Activated T-helper 17 cell treated with anti-CD3 and anti-CD28 coated beads, Interleukin-2, amount 50 U/mL, for 72 hours (primary cell): ENCODE results near the gene VPS8. TPM values are rescaled to one million over a fixed set of nuclear protein-coding genes. Genes with fewer than 3 reads are reported as not detected.

Source experiments
- ATAC-seq: fragments of 150-1000 bp; cut with Tn5 transposase; replicated peaks from 2 replicates; pipeline ENCODE4 v1.10.0; 2021; ENCODE audit warnings: mild to moderate bottlenecking, moderate library complexity
- H3K27ac Mint-ChIP-seq: one replicate; pipeline ENCODE4 v1.8.0; 2022; ENCODE audit warnings: mixed read lengths
- H3K27me3 Mint-ChIP-seq: one replicate; pipeline ENCODE4 v1.8.0; 2022; ENCODE audit warnings: mixed read lengths
- H3K36me3 Mint-ChIP-seq: one replicate; pipeline ENCODE4 v1.8.0; 2022; ENCODE audit warnings: low read depth, mild to moderate bottlenecking, mixed read lengths
- H3K4me1 Mint-ChIP-seq: one replicate; pipeline ENCODE4 v1.8.0; 2022; ENCODE audit warnings: mixed read lengths
- H3K4me3 Mint-ChIP-seq: one replicate; pipeline ENCODE4 v1.8.0; 2022; ENCODE audit warnings: mild to moderate bottlenecking, mixed read lengths
- H3K9me3 Mint-ChIP-seq: one replicate; pipeline ENCODE4 v1.8.0; 2022; ENCODE audit warnings: mixed read lengths
- total RNA-seq, 2 donors: library from RNA; stranded (reverse); gene quantifications; one replicate each; pipeline ENCODE4 v1.2.3, GENCODE V29; 2022

The VPS8 gene
- total RNA-seq, 2 donors from 2014 or later, result 43.7 to 73.6 TPM

DNA sequence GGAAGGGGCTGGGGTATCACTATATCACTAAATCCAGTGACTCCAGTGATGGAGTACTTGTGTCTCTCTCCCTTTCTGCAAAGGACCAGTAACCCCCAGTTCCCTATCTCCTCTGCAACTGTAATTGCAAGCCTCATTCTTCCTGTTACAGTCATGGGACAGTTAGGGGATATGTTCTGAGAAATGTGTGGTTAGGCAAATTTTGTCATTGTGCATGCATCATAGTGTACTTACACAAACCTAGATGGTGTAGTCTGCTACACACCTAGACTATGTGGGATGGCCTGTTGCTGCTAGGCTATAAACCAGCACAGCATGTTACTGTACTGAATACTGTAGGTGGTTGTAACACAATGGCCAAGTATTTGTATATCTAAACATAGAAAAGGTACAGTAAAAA lies 2.2 kb downstream of the VPS8 start:
- H3K9me3 Mint-ChIP-seq, result no peaks in the 10 kb centered on the region
- H3K27me3 Mint-ChIP-seq, result no peaks in the 10 kb centered on the region
- peak; percentile 55 for ATAC-seq
- H3K4me1 Mint-ChIP-seq, result peaks cover 31% of the 10 kb centered on the region
- no peak overlapping the region for H3K27ac Mint-ChIP-seq
- H3K36me3 Mint-ChIP-seq, result peaks cover 23% of the 10 kb centered on the region
- H3K4me3 Mint-ChIP-seq, result peak overlapping the region; percentile 88

DNA sequence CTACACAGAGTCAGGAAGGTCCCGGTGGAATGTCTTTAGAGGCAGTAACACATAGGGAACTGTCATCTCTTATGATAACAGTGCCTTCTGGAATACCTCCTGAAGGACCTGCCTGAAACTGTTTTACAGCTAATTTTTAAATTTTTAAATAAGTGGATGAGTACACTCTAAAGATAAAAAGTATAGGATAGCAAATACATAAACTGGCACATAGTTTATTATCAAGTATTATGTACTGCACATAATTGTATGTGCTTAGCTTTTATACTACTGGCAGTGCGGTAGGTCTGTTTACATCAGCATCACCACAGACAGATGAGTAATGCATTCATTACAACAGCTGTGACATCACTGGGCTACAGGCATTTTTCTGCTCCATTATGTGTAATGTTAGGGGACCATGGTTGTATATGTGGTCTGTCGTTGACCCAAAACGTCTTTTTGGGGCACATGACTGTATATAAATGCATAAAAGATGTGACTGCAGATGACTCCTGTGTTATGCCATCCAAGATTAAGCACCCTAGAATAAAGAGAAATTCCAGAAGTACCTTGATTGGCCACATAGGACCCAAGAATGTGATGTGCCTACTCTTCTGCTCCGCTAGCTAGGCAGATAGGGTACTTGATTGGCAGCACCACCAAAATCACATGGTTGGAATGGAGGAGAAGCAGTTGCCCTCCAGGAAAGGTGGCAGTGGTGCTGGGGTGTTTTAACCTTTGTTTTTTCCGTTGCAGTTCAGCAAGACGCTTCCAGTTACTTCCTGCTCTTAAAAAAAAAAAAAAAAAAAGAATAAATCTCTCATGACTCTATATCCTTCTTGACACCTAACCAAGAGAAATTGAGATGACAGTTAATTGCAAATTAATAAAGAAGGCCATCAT lies 3.3 kb downstream of the VPS8 start:
- ATAC-seq, result no peak
- Mint-ChIP-seq H3K4me3 (no peak overlapping the region), H3K27me3 (no peaks in the 10 kb centered on the region), H3K36me3 (peaks cover 29% of the 10 kb centered on the region), H3K4me1 (peaks cover 31% of the 10 kb centered on the region), H3K9me3 (no peaks in the 10 kb centered on the region), H3K27ac (no peak overlapping the region)

DNA sequence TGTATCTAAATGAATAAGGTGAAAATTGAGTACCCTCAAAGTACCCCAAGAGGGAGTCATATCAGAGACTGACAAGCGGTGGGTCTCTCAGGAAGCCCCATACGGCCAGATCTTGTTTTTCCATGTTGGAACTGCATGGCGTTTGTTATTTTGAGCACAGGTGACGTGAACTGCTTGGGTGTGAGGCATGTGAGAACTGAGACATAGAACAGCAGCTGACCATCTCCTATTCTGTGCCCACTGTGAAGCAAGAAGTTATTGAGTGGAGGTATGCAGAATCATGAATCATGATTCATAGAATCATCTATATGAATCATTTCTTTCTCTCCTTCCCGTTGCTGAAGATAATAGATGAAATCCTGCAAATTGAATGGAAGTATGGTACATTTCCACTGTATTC lies 4.6 kb downstream of the VPS8 start:
- no peak overlapping the region for H3K27ac Mint-ChIP-seq
- no peaks in the 10 kb centered on the region for H3K9me3 Mint-ChIP-seq
- H3K27me3 Mint-ChIP-seq, result no peaks in the 10 kb centered on the region
- H3K4me3 Mint-ChIP-seq, result no peak overlapping the region
- H3K4me1 Mint-ChIP-seq, result peaks cover 25% of the 10 kb centered on the region
- peaks cover 31% of the 10 kb centered on the region for H3K36me3 Mint-ChIP-seq
- ATAC-seq, result no peak

DNA sequence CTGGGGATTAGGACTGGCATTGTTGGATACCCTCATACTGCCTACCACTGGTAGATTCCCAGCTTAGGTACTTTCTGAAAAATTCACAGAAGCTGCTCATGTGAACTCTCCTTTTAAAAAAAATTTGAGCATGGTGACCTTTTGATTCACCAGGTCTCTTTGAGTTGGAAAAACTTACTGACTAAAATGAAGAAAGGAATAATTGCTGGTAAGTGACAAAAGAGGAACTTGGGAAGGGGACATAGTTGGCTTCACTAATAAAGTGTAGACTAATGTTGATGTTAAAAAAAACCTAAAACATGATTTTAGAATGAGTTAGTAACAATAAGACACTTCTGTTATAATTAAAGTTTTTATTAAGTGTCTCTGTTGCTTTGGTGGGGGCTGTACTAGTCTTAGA lies 8.6 kb downstream of the VPS8 start:
- Mint-ChIP-seq H3K4me3 (no peak overlapping the region), H3K36me3 (peaks cover 38% of the 10 kb centered on the region), H3K4me1 (peaks cover 7% of the 10 kb centered on the region), H3K9me3 (no peaks in the 10 kb centered on the region), H3K27ac (peak overlapping the region; percentile 26), H3K27me3 (no peaks in the 10 kb centered on the region)
- no peak for ATAC-seq

DNA sequence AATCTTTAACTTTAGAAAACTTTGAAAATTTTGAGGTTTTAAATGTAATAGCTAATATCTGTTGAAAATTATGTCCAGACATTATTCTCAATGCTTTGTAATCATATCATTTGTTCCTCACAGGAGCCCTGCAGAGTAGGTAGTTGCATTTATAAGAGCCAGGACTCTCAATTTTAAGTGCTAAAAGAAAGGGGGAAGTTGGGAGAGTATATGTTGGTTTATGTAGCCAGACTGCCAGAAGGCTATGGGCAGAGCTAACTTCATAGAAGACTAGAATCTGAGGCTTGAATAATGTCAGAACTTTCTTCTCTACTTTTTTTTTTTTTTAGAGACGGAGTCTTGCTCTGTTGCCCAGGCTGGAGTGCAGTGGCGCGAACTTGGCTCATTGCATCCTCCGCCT lies 9.1 kb downstream of the VPS8 start:
- H3K9me3 Mint-ChIP-seq, result no peaks in the 10 kb centered on the region
- H3K36me3 Mint-ChIP-seq, result peaks cover 39% of the 10 kb centered on the region
- ATAC-seq, result no peak
- H3K4me1 Mint-ChIP-seq, result peaks cover 7% of the 10 kb centered on the region
- H3K4me3 Mint-ChIP-seq, result no peak overlapping the region
- no peaks in the 10 kb centered on the region for H3K27me3 Mint-ChIP-seq
- H3K27ac Mint-ChIP-seq, result no peak overlapping the region

DNA sequence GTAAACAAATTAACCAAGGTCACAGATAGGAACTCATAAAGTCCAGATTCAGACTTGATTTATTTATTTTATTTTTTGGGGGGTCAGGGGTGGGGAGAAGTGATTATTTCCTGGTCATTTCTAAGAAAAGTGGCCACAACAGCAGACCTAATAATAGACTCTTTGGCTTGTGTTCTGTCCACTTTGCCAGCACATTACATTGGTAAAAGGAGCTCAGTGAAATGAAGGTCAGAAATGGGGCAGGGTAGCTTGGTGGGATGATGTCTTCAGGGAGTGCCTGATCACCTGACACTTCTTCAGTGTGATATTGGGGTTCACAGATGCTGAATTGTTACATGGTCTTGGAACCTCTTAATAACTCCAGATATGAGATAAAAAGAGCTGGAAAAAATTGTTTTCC lies 10.1 kb downstream of the VPS8 start:
- no peaks in the 10 kb centered on the region for H3K27me3 Mint-ChIP-seq
- H3K36me3 Mint-ChIP-seq, result peaks cover 33% of the 10 kb centered on the region
- no peaks in the 10 kb centered on the region for H3K4me1 Mint-ChIP-seq
- no peak overlapping the region for H3K4me3 Mint-ChIP-seq
- H3K27ac Mint-ChIP-seq, result no peak overlapping the region
- ATAC-seq, result no peak
- H3K9me3 Mint-ChIP-seq, result no peaks in the 10 kb centered on the region

DNA sequence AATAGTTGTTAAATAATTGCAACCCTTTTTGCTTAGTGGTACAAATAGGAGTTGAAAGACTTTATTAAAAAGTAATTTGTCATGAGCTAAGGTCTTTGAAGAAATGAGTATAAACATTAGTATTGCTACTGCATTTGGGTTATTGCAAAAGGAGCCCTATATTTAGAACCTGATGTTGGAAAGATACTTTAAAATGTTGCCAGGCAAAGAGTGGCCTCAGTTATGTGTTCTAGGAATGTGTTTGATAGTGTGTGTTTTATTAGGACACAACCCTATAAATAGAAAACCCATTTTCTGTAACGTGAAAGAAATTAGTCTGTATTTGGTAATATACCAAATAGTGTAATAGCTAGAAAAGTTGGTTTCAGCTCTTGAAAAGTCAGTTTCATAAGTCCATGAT lies 10.7 kb downstream of the VPS8 start:
- H3K9me3 Mint-ChIP-seq, result no peaks in the 10 kb centered on the region

DNA sequence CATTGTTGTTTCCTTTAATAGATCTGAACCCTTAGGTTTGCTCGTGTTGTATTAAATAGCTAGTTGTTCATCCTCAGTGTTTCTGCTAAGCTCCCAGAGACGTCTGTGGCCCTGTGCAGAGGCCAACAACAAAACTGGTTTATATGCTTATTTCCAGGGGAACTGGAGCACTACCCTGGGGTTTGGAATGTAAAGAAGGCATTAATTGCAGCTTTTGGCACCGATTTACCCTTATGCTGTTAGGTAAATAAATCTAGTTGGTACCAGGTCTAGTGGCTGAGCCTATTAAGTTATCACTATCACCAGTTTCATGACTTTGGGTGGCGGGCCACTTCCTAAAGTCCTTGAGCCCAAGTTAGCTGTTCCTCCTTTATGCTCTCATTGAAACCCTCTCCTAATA lies 12.0 kb downstream of the VPS8 start:
- Mint-ChIP-seq H3K9me3 (no peaks in the 10 kb centered on the region), H3K27ac (no peak overlapping the region), H3K4me1 (no peaks in the 10 kb centered on the region), H3K36me3 (peaks cover 41% of the 10 kb centered on the region), H3K27me3 (no peaks in the 10 kb centered on the region), H3K4me3 (no peak overlapping the region)
- ATAC-seq, result no peak

More for the DNA sequence above, 10.7 kb downstream of the VPS8 start:
- no peaks in the 10 kb centered on the region for H3K4me1 Mint-ChIP-seq
- no peaks in the 10 kb centered on the region for H3K27me3 Mint-ChIP-seq
- H3K36me3 Mint-ChIP-seq, result peaks cover 38% of the 10 kb centered on the region
- ATAC-seq, result no peak
- H3K4me3 Mint-ChIP-seq, result no peak overlapping the region
- no peak overlapping the region for H3K27ac Mint-ChIP-seq

DNA sequence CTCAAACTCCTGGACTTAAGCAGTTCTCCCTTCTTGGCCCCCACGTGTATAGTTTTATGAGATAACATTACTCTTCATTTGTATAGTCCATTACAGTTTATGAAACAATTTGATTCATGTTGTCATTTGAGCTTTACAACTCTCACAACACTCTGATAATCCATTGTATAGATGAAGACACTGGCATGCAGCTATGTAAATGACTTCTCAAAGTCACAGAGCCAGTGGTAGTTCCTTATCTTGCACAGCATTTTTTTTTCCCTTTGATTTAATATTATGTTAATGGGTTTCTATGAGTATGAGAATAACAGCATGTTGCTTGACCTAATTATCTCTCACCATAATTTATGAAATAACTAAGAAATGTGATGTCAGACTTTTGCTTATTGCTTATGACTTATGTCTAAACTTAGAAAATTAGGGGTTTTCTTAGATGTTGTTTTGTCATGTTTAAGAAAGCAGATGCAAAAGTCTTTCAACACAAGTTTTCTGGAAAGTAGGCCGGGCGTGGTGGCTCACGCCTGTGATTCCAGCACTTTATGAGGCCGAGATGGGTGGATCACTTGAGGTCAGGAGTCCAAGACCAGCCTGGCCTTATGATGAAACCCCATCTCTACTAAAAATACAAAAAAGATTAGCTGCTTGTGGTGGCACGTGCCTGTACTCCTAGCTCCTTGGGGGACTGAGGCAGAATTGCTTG lies 13.3 kb downstream of the VPS8 start:
- no peak overlapping the region for H3K27ac Mint-ChIP-seq
- peaks cover 43% of the 10 kb centered on the region for H3K36me3 Mint-ChIP-seq
- H3K4me1 Mint-ChIP-seq, result no peaks in the 10 kb centered on the region
- ATAC-seq, result no peak
- no peak overlapping the region for H3K4me3 Mint-ChIP-seq
- no peaks in the 10 kb centered on the region for H3K27me3 Mint-ChIP-seq
- no peaks in the 10 kb centered on the region for H3K9me3 Mint-ChIP-seq

DNA sequence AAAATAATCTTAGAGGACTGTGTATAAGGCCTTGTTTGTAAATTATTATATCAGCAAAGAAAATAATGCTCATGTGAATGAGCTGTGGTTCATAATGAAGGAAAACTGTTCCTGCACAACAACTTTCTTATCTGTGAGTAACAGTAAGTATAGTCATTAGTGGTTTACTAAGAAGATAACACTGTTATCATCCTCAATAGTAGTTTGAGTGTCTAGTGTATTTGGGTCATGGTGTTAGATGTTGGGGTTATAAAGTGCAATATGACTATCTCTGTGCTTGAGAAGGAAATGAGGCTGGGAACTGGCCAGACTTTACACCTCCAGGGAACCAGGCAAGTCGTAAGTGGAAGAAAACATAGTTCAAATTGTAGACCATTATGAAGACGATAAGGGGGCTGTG lies 15.6 kb downstream of the VPS8 start:
- Mint-ChIP-seq H3K36me3 (peaks cover 64% of the 10 kb centered on the region), H3K4me3 (no peak overlapping the region), H3K4me1 (peaks cover 10% of the 10 kb centered on the region), H3K27me3 (no peaks in the 10 kb centered on the region), H3K27ac (no peak overlapping the region), H3K9me3 (no peaks in the 10 kb centered on the region)
- no peak for ATAC-seq

DNA sequence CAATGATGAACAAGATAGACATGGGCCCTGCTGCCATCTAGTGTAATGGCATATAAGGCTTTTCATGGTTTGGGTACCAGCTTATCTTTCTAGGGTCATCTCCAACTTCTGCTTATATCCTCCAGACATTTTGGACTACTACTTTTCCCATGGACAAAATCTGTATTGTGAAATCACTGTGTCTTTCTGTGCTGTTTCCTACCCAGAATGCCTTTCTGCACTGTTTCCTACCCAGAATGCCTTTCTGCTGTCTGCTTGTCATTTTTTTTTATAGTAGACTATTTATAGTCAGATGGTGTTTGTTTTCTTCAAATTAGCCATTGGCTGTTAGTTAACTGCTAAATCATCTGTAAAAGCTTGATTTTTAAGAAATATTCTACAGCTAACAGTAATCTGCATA lies 20.1 kb downstream of the VPS8 start:
- Mint-ChIP-seq H3K4me1 (peaks cover 10% of the 10 kb centered on the region), H3K27me3 (no peaks in the 10 kb centered on the region), H3K36me3 (peaks cover 85% of the 10 kb centered on the region), H3K4me3 (no peak overlapping the region), H3K9me3 (no peaks in the 10 kb centered on the region), H3K27ac (no peak overlapping the region)
- no peak for ATAC-seq

DNA sequence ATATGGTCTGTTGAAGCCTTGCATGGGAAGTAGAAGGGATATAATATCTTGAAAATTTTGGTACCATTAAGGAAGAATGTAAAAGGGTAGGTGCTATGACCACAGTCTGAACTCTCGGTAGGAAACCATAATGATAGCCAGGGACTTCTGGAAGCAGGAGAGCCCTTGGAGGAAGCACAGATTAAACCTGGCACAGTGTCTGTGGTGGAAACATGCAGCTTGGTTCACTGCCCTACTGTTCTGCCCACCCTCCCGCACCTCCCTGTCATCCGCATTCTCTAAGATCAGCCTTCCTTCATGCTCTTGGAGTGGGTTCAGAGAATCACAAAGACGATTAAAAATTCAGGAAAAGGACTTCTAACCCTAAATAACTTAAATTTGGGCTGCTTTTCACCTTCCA lies 20.9 kb downstream of the VPS8 start:
- no peaks in the 10 kb centered on the region for H3K9me3 Mint-ChIP-seq
- H3K27ac Mint-ChIP-seq, result no peak overlapping the region
- H3K27me3 Mint-ChIP-seq, result no peaks in the 10 kb centered on the region
- peaks cover 10% of the 10 kb centered on the region for H3K4me1 Mint-ChIP-seq
- ATAC-seq, result no peak
- H3K4me3 Mint-ChIP-seq, result no peak overlapping the region
- peaks cover 85% of the 10 kb centered on the region for H3K36me3 Mint-ChIP-seq

DNA sequence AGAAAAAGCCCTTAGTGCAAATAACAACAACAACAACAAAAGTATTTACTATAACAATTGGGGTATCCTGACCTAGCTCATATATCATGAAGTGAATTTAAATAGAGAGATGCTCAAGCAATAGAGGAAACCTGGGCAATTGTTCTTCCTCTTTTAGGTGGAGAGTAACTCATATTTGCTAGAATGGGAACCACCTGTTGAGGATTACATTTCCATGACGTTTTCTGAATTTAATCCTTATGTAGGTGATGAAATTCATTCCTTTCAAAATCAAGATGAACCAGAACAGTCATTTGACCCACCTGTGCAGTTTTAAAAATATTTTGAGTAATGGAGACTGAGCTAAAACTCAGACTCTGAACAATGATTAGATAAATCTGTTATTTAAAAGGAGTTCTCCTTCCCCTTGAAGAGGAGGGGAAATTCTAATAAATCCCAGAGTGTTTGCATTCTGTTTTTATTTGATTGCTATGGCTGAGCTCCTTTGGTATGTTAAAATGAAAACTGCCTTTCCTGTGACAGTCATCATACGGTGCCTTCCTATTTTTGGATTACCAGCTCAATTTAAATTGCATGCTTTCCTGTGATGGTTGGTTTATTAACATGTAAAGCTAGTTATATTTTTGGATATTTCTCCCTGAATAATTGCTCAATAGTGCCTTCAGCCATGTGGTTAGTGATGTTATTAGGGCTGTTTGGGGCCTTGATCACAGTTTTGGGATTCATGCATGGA lies 24.3 kb downstream of the VPS8 start:
- Mint-ChIP-seq H3K4me1 (peaks cover 4% of the 10 kb centered on the region), H3K36me3 (peaks cover 94% of the 10 kb centered on the region), H3K9me3 (no peaks in the 10 kb centered on the region), H3K27me3 (no peaks in the 10 kb centered on the region), H3K27ac (no peak overlapping the region), H3K4me3 (no peak overlapping the region)
- ATAC-seq, result no peak

DNA sequence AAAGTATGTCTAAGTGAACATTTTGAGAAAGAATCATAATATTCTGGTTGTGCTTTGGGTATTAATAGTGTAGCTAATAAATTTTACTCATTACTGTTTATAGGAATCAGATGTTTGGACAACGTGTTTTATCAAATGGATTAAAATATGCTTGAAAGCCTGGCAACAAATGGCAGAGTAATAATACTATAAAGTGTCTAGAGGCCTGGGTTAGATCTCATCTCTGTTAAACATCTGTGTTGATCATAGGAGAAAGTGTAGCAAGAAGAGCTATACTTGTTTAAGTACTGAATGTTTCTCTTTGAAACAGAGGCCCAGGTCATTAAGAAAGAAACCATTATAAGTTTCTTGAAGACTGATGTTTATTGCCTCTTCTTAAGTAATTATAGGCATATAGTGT lies 30.5 kb downstream of the VPS8 start:
- no peak for ATAC-seq
- H3K4me1 Mint-ChIP-seq, result no peaks in the 10 kb centered on the region
- no peak overlapping the region for H3K4me3 Mint-ChIP-seq
- no peaks in the 10 kb centered on the region for H3K9me3 Mint-ChIP-seq
- H3K27ac Mint-ChIP-seq, result no peak overlapping the region
- no peaks in the 10 kb centered on the region for H3K27me3 Mint-ChIP-seq
- H3K36me3 Mint-ChIP-seq, result peaks cover 37% of the 10 kb centered on the region

DNA sequence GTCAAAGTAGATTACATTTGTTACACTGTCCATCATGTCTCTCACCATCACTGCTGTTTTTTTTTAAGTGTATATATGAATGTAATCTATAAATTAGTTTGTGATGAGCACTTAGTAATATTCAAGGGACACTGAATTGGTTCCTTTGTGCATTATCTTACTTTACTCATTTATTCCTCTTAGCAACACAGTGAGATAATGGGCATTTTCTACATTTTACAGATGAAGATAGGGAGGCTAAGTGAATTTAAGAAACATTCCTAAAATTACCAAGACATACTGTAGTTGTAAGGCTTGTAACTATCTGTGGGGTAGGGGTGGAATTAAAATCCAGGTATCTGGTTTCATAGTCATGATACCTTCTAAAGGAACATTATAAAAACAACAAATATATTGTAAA lies 33.9 kb downstream of the VPS8 start:
- H3K27ac Mint-ChIP-seq, result no peak overlapping the region
- H3K36me3 Mint-ChIP-seq, result peaks cover 31% of the 10 kb centered on the region
- no peak overlapping the region for H3K4me3 Mint-ChIP-seq
- H3K4me1 Mint-ChIP-seq, result no peaks in the 10 kb centered on the region
- ATAC-seq, result no peak
- no peaks in the 10 kb centered on the region for H3K27me3 Mint-ChIP-seq
- no peaks in the 10 kb centered on the region for H3K9me3 Mint-ChIP-seq
